Activated naive CD4-positive, alpha-beta T cell treated with Interleukin-2 at 50 U/mL for 16 hours (primary cell): ENCODE results near the gene CBX8.
A peak's percentile ranks its signal among the peaks of the same experiment; 100 is the strongest.

Experiments used
- DNase-seq: peaks from one replicate; pipeline ENCODE4 v3.0.0-alpha.2; 2020

The CBX8 gene

GRCh38 chr17:79803997-79804855 lies 7.3 kb upstream of the CBX8 start:
- peak; percentile 80 for DNase-seq

DNA sequence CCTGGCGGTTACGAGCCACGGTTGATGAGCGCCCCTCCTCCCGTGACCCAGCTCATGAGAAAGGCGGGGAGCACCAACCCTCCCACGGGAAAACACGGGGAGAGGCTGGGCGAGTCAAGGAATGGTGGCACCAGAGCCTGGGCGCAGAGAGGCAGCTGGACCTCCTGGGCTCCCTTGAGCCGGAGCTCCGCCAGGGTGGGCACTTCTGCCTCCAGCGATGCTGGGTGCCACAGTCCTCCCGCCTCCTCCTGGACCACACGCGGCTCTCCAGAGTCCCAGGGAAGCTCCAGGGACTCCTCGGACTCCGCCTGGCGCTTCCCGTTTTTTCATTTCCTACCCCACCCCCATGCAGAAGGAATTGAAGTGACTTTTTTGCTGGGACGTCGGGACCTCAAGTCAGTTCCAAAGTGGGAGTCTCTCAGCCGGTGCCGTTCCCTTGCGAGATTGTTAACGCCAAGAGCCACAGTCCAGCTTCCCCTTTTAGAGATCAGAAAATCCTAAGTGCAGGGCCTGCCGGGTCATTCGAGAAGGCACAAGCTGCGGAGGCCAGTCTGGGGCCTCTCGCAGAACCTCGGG lies 6.6 kb upstream of the CBX8 start:
- no peak for DNase-seq

- DNase-seq: no peak
Measured at GRCh38 chr17:79802736-79803420, 6.0 kb upstream of the CBX8 start.

DNA sequence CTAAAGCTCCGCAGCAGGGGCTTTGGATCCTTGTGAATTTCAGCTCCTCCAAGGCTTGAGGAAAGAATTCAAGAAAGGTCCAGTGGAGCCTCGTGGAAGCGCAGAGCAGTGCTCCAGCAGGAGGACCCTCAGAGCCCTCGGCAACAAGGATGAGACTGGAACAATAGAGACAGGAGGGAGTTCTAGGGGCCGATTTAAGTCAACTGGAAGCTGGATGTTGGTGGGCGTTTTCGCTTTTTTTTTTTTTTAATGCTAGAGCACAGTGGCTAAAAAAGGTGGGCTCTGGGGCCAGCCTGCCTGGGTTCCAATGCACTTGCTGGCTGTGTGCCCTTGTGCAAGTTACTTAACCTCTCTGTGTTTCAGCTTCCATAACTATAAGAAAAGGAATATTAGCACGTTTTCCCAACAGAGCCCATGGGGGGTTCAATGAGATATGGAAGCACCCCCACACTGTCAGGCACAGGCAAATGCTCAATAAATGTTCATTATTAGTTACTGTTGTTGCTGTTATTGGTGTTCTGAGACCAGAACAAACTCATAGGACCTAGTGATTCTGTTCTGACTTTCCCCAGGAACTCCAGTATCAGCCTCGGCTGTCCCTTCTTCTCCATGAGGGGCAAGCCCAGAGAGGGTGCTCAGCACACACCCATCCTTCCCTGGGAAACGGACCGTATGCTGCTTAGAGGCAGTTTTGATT lies 5.3 kb upstream of the CBX8 start:
- DNase-seq: no peak

GRCh38 chr17:79801156-79802038 lies 4.5 kb upstream of the CBX8 start:
- no peak for DNase-seq

GRCh38 chr17:79800325-79801155 lies 3.7 kb upstream of the CBX8 start:
- DNase-seq: peak; percentile 64

- DNase-seq: no peak
Measured at GRCh38 chr17:79799538-79800324, 2.9 kb upstream of the CBX8 start.

DNA sequence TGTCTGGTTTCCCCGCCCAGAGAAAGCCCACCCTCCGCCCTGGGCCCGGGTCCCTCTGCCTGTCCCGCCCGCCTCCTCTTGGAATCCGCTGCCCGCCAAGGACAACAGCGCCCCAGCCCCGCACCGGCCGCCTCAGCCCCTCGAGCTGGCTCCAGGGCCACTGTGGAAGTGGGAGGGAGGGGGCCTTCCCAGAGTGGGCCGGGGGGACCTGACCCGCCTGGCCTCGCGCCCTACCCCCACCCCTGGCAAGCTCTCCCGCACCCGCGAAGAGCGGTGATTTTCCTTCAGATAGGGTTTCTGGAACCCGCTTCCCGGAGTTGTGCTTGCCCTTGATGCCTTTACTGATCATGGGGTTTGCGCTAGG lies 2.3 kb upstream of the CBX8 start:
- no peak for DNase-seq

GRCh38 chr17:79798299-79799173 lies 1.7 kb upstream of the CBX8 start:
- DNase-seq: no peak

GRCh38 chr17:79797492-79798298 lies 818 bp upstream of the CBX8 start:
- DNase-seq: no peak

- DNase-seq: no peak
Measured at GRCh38 chr17:79796444-79796762, 474 bp downstream of the CBX8 start.

DNA sequence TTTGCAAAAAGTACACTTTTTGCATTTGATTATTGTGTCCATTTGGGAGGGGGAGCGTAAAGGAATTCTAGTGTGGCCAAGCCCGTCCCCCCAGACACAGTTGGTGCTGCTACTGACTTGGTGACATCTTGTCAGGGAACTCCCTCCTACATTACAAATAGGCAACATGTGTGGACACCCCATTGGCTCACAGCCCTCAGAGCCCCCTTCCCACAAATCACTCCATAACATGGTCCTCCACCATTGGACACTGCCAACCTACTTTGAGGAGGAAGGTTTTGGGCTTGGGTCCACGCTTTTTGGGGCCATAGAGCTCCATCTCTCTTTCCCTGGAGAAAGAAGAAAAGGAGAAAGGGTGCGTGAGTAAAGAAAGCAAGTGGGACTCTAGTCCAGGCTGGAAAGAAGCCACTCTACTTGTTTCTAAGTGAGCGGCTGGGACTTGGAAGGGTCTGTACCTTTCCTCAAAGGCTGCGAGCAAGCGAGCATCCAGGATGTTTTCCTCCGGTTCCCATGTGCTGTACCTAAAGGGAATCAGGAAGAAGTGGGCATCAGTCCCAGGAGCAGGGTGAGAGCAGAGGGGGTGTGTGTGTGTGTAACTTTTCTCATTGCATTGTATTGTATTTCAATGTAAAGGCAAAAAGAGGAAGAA lies 958 bp downstream of the CBX8 start:
- no peak for DNase-seq

- DNase-seq: no peak
Measured at GRCh38 chr17:79794659-79795511, 2.0 kb downstream of the CBX8 start.

DNA sequence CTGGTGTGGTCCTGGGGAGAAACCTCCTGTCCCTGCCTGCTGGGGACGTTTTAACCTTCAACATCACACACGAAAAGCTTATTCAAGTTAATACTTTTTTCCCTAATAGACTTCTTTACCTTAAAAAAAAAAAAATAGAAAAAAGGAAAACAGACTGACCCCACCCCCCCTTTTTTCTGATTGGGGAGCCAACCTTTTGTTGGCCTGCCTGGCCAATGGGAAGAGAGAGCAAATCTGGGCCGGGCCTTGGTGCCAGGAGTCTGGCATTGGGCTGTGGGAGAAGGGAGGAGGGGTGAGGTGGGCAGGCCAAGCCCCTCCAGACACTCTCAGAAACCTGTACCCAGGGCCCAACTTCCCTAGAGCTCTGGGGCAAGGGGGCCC lies 3.0 kb downstream of the CBX8 start:
- DNase-seq: no peak

GRCh38 chr17:79792984-79793923 lies 3.6 kb downstream of the CBX8 start:
- no peak for DNase-seq

GRCh38 chr17:79792341-79792871 lies 4.5 kb downstream of the CBX8 start:
- no peak for DNase-seq
